ENCODE data around the gene TOX2. TPM values are rescaled to one million over a fixed set of nuclear protein-coding genes. Genes with fewer than 3 reads are reported as not detected.
A peak's percentile ranks its signal among the peaks of the same experiment; 100 is the strongest.

The TOX2 gene
- total and polyA plus RNA-seq, 4 donors, result 1.2 to 15.4 (median 9.0) TPM

DNA sequence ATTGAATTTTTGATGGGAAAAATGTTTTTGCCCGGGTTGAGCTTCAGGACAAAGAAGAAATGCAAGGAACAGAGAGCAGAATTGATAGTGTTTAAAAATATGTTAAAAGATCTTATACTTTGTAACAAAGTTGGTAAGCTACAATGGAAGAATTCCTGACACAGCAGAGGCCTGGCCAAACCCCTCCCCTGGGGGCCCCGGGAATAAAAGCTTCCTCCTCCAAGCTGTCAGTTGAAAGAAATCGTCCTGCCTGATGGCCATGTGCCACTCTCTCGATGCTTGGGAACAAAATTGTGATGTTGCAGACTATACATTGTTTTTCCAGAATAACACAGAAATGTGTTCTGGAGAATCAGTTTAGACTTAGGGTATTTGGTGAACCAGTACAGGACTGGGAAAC, 14.2 kb upstream of the TOX2 start:
- DNase-seq (ENCODE audit: low read depth in 4 of 6, low spot score in 6 of 6), result no peak
- WGBS (ENCODE audit: insufficient coverage), result 22% methylated on average over 3 of the region's 4 CpGs
- Histone ChIP-seq H3K36me3 (ENCODE audit: control insufficient read depth, insufficient read depth, low read length) (no peaks in the 10 kb centered on the region), H3K9me3 (ENCODE audit: control insufficient read depth, insufficient read depth, low read length) (no peaks in the 10 kb centered on the region), H3K27ac (ENCODE audit: low read depth, low read length) (no peak overlapping the region), H3K27me3 (ENCODE audit: control insufficient read depth, insufficient read depth, low read length) (no peaks in the 10 kb centered on the region), H3K4me3 (ENCODE audit: low read depth, low read length) (no peak overlapping the region), H3K4me1 (ENCODE audit: control insufficient read depth, insufficient read depth, low read length) (peaks cover 36% of the 10 kb centered on the region)

GRCh38 chr20:43901296-43901695, 13.4 kb upstream of the TOX2 start:
- H3K36me3 ChIP-seq (ENCODE audit: control insufficient read depth, insufficient read depth, low read length), result no peaks in the 10 kb centered on the region
- WGBS (ENCODE audit: insufficient coverage), result 95% methylated on average over 2 of the region's 3 CpGs
- no peaks in the 10 kb centered on the region for H3K27me3 ChIP-seq (ENCODE audit: control insufficient read depth, insufficient read depth, low read length)
- H3K4me3 ChIP-seq (ENCODE audit: low read depth, low read length), result no peak overlapping the region
- DNase-seq (ENCODE audit: low read depth in 4 of 6, low spot score in 6 of 6), result no peak
- H3K27ac ChIP-seq (ENCODE audit: low read depth, low read length), result no peak overlapping the region
- H3K4me1 ChIP-seq (ENCODE audit: control insufficient read depth, insufficient read depth, low read length), result peaks cover 36% of the 10 kb centered on the region
- no peaks in the 10 kb centered on the region for H3K9me3 ChIP-seq (ENCODE audit: control insufficient read depth, insufficient read depth, low read length)

- WGBS (ENCODE audit: insufficient coverage), result 38% methylated on average over 8 of the region's 14 CpGs
- Histone ChIP-seq H3K9me3 (ENCODE audit: control insufficient read depth, insufficient read depth, low read length) (no peaks in the 10 kb centered on the region), H3K4me1 (ENCODE audit: control insufficient read depth, insufficient read depth, low read length) (peaks cover 36% of the 10 kb centered on the region), H3K27ac (ENCODE audit: low read depth, low read length) (no peak overlapping the region), H3K27me3 (ENCODE audit: control insufficient read depth, insufficient read depth, low read length) (no peaks in the 10 kb centered on the region), H3K36me3 (ENCODE audit: control insufficient read depth, insufficient read depth, low read length) (no peaks in the 10 kb centered on the region), H3K4me3 (ENCODE audit: low read depth, low read length) (no peak overlapping the region)
- peak in 3 of 6 donors; percentile 46 to 85 (median 74) for DNase-seq (ENCODE audit: low read depth in 4 of 6, low spot score in 6 of 6)
These were observed 10.5 kb upstream of the TOX2 start for GRCh38 chr20:43903953-43904826.

DNA sequence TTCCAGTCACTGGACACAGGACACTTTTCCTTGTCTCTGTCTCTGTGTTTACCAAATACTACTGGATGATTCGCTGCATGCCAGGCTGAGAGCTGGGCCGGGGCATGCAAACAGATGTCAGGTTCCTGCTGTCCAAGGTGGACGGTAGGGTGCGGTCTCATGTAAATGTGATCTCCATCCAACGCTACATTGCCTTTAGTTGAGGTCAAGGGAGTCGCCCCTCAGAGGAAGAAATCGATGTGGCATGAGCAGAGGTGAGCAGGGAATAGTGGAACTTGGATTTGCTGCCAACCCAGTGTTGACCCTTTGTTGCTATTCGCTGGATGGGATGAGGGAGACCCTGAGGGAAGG, 9.8 kb upstream of the TOX2 start:
- no peaks in the 10 kb centered on the region for H3K9me3 ChIP-seq (ENCODE audit: control insufficient read depth, insufficient read depth, low read length)
- no peak overlapping the region for H3K27ac ChIP-seq (ENCODE audit: low read depth, low read length)
- H3K4me1 ChIP-seq (ENCODE audit: control insufficient read depth, insufficient read depth, low read length), result peaks cover 30% of the 10 kb centered on the region
- H3K4me3 ChIP-seq (ENCODE audit: low read depth, low read length), result no peak overlapping the region
- DNase-seq (ENCODE audit: low read depth in 4 of 6, low spot score in 6 of 6), result no peak
- no peaks in the 10 kb centered on the region for H3K27me3 ChIP-seq (ENCODE audit: control insufficient read depth, insufficient read depth, low read length)
- 65% methylated on average over 7 of the region's 8 CpGs for WGBS (ENCODE audit: insufficient coverage)
- H3K36me3 ChIP-seq (ENCODE audit: control insufficient read depth, insufficient read depth, low read length), result no peaks in the 10 kb centered on the region

- WGBS (ENCODE audit: insufficient coverage), result 100% methylated on average over 1 of the region's 2 CpGs
- no peak for DNase-seq (ENCODE audit: low read depth in 4 of 6, low spot score in 6 of 6)
- H3K36me3 ChIP-seq (ENCODE audit: control insufficient read depth, insufficient read depth, low read length), result no peaks in the 10 kb centered on the region
- no peak overlapping the region for H3K4me3 ChIP-seq (ENCODE audit: low read depth, low read length)
- H3K4me1 ChIP-seq (ENCODE audit: control insufficient read depth, insufficient read depth, low read length), result peaks cover 23% of the 10 kb centered on the region
- no peaks in the 10 kb centered on the region for H3K27me3 ChIP-seq (ENCODE audit: control insufficient read depth, insufficient read depth, low read length)
- H3K27ac ChIP-seq (ENCODE audit: low read depth, low read length), result no peak overlapping the region
- H3K9me3 ChIP-seq (ENCODE audit: control insufficient read depth, insufficient read depth, low read length), result no peaks in the 10 kb centered on the region
These were observed 8.1 kb upstream of the TOX2 start for GRCh38 chr20:43906505-43907034.

DNA sequence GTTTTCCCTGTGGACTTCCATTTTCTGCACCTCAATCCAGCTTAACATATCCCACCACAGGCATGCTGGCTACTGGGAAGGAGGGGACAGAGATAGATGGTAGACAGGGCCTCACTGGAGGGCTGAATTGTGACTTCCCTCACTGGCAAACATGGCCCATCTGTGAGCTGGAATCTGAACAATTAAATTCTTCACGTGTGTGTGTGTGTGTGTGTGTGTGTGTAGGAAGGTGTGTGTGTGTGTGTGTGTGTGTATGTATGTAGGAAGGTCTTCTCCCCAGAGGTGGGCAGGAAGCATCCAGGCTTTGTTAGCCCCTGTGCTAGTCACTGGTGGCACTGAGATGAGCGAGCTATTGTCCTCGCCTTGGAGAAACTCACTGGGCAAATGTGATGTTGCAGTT, 5.4 kb upstream of the TOX2 start:
- H3K9me3 ChIP-seq (ENCODE audit: control insufficient read depth, insufficient read depth, low read length), result peaks cover 4% of the 10 kb centered on the region
- WGBS (ENCODE audit: insufficient coverage), result 86% methylated on average over 2 of the region's 3 CpGs
- H3K4me3 ChIP-seq (ENCODE audit: low read depth, low read length), result no peak overlapping the region

DNA sequence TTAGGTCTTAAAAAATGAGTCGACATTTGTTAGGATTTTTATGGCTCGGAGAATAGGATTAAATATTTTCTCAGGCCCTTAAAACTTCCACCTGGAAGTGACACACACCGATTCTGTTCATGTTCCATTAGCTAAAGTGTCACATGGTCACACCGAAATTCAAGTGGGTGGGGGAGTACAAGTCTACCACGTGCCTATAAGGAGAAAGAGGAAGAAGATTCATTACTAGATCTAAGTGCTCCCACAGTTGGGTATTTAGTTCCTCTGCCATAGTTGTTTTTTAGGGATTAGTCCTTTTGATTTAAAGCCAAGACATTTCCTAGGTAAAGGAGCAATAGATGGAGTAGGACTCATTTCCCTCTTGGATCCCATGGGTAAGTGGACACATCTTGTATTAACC, 4.9 kb upstream of the TOX2 start:
- H3K27ac ChIP-seq (ENCODE audit: low read depth, low read length), result no peak overlapping the region
- H3K4me1 ChIP-seq (ENCODE audit: control insufficient read depth, insufficient read depth, low read length), result peaks cover 7% of the 10 kb centered on the region
- no CpG with 5 or more reads among the region's 5 CpGs for WGBS (ENCODE audit: insufficient coverage)
- H3K27me3 ChIP-seq (ENCODE audit: control insufficient read depth, insufficient read depth, low read length), result peaks cover 3% of the 10 kb centered on the region
- no peaks in the 10 kb centered on the region for H3K36me3 ChIP-seq (ENCODE audit: control insufficient read depth, insufficient read depth, low read length)
- no peak overlapping the region for H3K4me3 ChIP-seq (ENCODE audit: low read depth, low read length)
- peaks cover 4% of the 10 kb centered on the region for H3K9me3 ChIP-seq (ENCODE audit: control insufficient read depth, insufficient read depth, low read length)
- no peak for DNase-seq (ENCODE audit: low read depth in 4 of 6, low spot score in 6 of 6)

More for the DNA sequence above, 5.4 kb upstream of the TOX2 start:
- Histone ChIP-seq H3K4me1 (ENCODE audit: control insufficient read depth, insufficient read depth, low read length) (peaks cover 9% of the 10 kb centered on the region), H3K36me3 (ENCODE audit: control insufficient read depth, insufficient read depth, low read length) (no peaks in the 10 kb centered on the region), H3K27me3 (ENCODE audit: control insufficient read depth, insufficient read depth, low read length) (peaks cover 1% of the 10 kb centered on the region), H3K27ac (ENCODE audit: low read depth, low read length) (no peak overlapping the region)
- DNase-seq (ENCODE audit: low read depth in 4 of 6, low spot score in 6 of 6), result no peak

DNA sequence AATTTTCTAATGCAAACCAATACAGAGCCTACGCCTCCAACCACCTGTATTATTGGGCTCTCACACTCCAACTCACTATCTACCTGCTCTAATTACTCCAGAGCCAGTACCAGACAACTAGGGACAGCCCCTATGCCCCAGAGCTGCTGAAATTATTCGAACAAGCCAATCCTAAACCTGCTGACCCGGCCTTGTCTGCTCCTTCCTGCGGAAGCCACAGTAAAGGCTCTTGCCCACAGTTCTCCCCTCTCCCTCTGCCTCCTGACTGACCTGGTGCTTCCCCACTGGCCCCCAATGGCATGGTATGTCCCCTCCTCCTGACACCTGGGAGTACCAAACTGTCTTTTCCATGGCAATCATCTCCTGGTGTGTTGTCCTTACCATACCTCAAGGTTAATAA, 4.1 kb upstream of the TOX2 start:
- peaks cover 11% of the 10 kb centered on the region for H3K4me1 ChIP-seq (ENCODE audit: control insufficient read depth, insufficient read depth, low read length)
- no peaks in the 10 kb centered on the region for H3K36me3 ChIP-seq (ENCODE audit: control insufficient read depth, insufficient read depth, low read length)
- peaks cover 4% of the 10 kb centered on the region for H3K9me3 ChIP-seq (ENCODE audit: control insufficient read depth, insufficient read depth, low read length)
- DNase-seq (ENCODE audit: low read depth in 4 of 6, low spot score in 6 of 6), result no peak
- H3K4me3 ChIP-seq (ENCODE audit: low read depth, low read length), result no peak overlapping the region
- 81% methylated on average over 4 of the region's 4 CpGs for WGBS (ENCODE audit: insufficient coverage)
- peaks cover 10% of the 10 kb centered on the region for H3K27me3 ChIP-seq (ENCODE audit: control insufficient read depth, insufficient read depth, low read length)
- no peak overlapping the region for H3K27ac ChIP-seq (ENCODE audit: low read depth, low read length)

DNA sequence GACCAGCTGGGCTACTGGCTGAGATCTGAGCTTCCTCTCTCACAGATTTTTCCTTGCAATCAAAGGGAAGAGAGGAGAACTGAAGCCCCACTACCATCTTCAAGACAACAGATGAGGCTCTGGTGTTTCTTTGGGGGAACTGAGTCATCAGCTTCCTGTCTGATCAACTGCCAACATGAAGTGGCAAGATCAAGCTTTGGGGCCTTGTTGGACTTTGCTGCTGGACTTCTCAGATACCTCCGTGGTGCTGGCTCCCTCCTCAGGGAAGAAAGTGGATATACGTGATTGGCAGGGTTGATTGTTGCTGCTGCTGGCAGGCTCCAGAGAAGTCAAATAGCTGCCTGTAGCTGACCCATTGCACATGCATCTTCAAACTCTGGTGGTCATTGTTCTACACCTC, 3.6 kb upstream of the TOX2 start:
- Histone ChIP-seq H3K36me3 (ENCODE audit: control insufficient read depth, insufficient read depth, low read length) (no peaks in the 10 kb centered on the region), H3K27ac (ENCODE audit: low read depth, low read length) (no peak overlapping the region), H3K4me3 (ENCODE audit: low read depth, low read length) (no peak overlapping the region), H3K27me3 (ENCODE audit: control insufficient read depth, insufficient read depth, low read length) (peaks cover 15% of the 10 kb centered on the region), H3K4me1 (ENCODE audit: control insufficient read depth, insufficient read depth, low read length) (peaks cover 16% of the 10 kb centered on the region), H3K9me3 (ENCODE audit: control insufficient read depth, insufficient read depth, low read length) (peaks cover 4% of the 10 kb centered on the region)
- 67% methylated on average over 2 of the region's 2 CpGs for WGBS (ENCODE audit: insufficient coverage)
- DNase-seq (ENCODE audit: low read depth in 4 of 6, low spot score in 6 of 6), result no peak
